Measurements from ENCODE around the gene MYBPC1. TPM values are rescaled to one million over a fixed set of nuclear protein-coding genes. Genes with fewer than 3 reads are reported as not detected.

Gene MYBPC1
- total and polyA plus RNA-seq, 2 of the 13 experiments (the other 11 are each of a cell fraction or from before 2014, with no cell fraction given), result 0.31 to 0.53 TPM

GRCh38 chr12:101697197-101697929, 102.6 kb downstream of the MYBPC1 start, which contains the start of gene CHPT1 (continued):
- no peak for TF ChIP-seq ZFP36 (IDR thresholded peaks at IDR 0.05; ENCODE audit: borderline replicate concordance, low read depth, low read length, partially characterized antibody)
- no peak for TF ChIP-seq TAF15 (IDR thresholded peaks at IDR 0.05; ENCODE audit: low read depth, low read length, poor library complexity, severe bottlenecking)
- TF ChIP-seq DMTF1 (CRISPR knock-in tag; IDR thresholded peaks at IDR 0.05), result no peak
- TF ChIP-seq ZNF512B (CRISPR knock-in tag; IDR thresholded peaks at IDR 0.05; ENCODE audit: borderline replicate concordance), result no peak; the same call in 1 of the 2 replicates
- TF ChIP-seq ZNF256 (CRISPR knock-in tag; conservative IDR thresholded peaks at IDR 0.05), result no peak
- TF ChIP-seq NFIB (CRISPR knock-in tag; IDR thresholded peaks at IDR 0.05; ENCODE audit: borderline replicate concordance), result no peak
- no peak for TF ChIP-seq NFATC3 (CRISPR knock-in tag; IDR thresholded peaks at IDR 0.05)
- no peak for TF ChIP-seq PLRG1 (conservative IDR thresholded peaks at IDR 0.05)
- no peak for TF ChIP-seq SOX6 (IDR thresholded peaks at IDR 0.05)
- peak; percentile 42 for TF ChIP-seq SOX6 (CRISPR knock-in tag; IDR thresholded peaks at IDR 0.05)
- TF ChIP-seq GLI4 (CRISPR knock-in tag; IDR thresholded peaks at IDR 0.05; ENCODE audit: borderline replicate concordance), result peak; percentile 56; the same call in 1 of the 2 replicates
- TF ChIP-seq TFE3 (CRISPR knock-in tag; IDR thresholded peaks at IDR 0.05), result no peak
- no peak for TF ChIP-seq ZNF354B (CRISPR knock-in tag; IDR thresholded peaks at IDR 0.05)
- TF ChIP-seq ZNF510 (CRISPR knock-in tag; IDR thresholded peaks at IDR 0.05; ENCODE audit: low read depth), result no peak
- no peak for TF ChIP-seq ZBTB46 (CRISPR knock-in tag; IDR thresholded peaks at IDR 0.05; ENCODE audit: borderline replicate concordance)
- TF ChIP-seq ZNF441 (CRISPR knock-in tag; IDR thresholded peaks at IDR 0.05; ENCODE audit: borderline replicate concordance), result no peak
- TF ChIP-seq ZNF589 (CRISPR knock-in tag; conservative IDR thresholded peaks at IDR 0.05), result no peak; the same call in 1 of the 2 replicates
- TF ChIP-seq TCF7L2 (IDR thresholded peaks at IDR 0.05; ENCODE audit: low read depth, low read length), result no peak
- peak; percentile 81 for TF ChIP-seq SALL2 (CRISPR knock-in tag; IDR thresholded peaks at IDR 0.05)
- no peak for TF ChIP-seq ZNF34 (CRISPR knock-in tag; IDR thresholded peaks at IDR 0.05; ENCODE audit: borderline replicate concordance)
- no peak for TF ChIP-seq ZNF260 (CRISPR knock-in tag; IDR thresholded peaks at IDR 0.05; ENCODE audit: borderline replicate concordance, low read depth)
